Tibial nerve (tissue), 4 donors: ENCODE results near the gene GALNTL6. TPM values are rescaled to one million over a fixed set of nuclear protein-coding genes. Genes with fewer than 3 reads are reported as not detected.
A peak's percentile ranks its signal among the peaks of the same experiment; 100 is the strongest.

Experiments used
- DNase-seq, 2 donors: peaks; one replicate each; pipeline ENCODE4 v3.0.0-alpha.2; 2019; ENCODE audit warnings: low spot score in 2 of 2
- H3K27ac ChIP-seq, 4 donors: fragments of 200-600 bp; sonication (generic) in 3 of 4; one replicate each; pipeline ENCODE4 v1.5.1; 2017 to 2019; ENCODE audit warnings: mild to moderate bottlenecking in 1 of 4
- H3K27me3 ChIP-seq, 2 donors: fragments of 200-600 bp; sonication (generic) in 1 of 2; one replicate each; pipeline versions ENCODE4 v1.5.1 to v1.6.0; 2017 to 2019
- H3K36me3 ChIP-seq, 3 donors: fragments of 200-600 bp; sonication (generic); one replicate each; pipeline ENCODE4 v1.5.1; 2018 to 2019
- H3K4me1 ChIP-seq, 4 donors: fragments of 200-600 bp; sonication (generic) in 3 of 4; one replicate each; pipeline ENCODE4 v1.5.1; 2017 to 2019
- H3K4me3 ChIP-seq, 4 donors: fragments of 200-600 bp; sonication (generic) in 3 of 4; one replicate each; pipeline ENCODE4 v1.5.1; 2017 to 2019; ENCODE audit warnings: mild to moderate bottlenecking in 1 of 4, moderate library complexity in 1 of 4
- H3K9me3 ChIP-seq, 4 donors: fragments of 200-600 bp; sonication (generic) in 3 of 4; one replicate each; pipeline ENCODE4 v1.5.1; 2017 to 2019
- EP300 ChIP-seq, 2 donors: sonication (generic); formaldehyde crosslinking; IDR thresholded peaks; one replicate each; pipeline ENCODE4 v1.6.1; 2017; ENCODE audit warnings: antibody characterized with exemption in 2 of 2, mild to moderate bottlenecking in 1 of 2
- POLR2A ChIP-seq, 2 donors: fragments of 450-650 bp; IDR thresholded peaks; one replicate each; pipeline ENCODE4 v1.6.1; 2017; ENCODE audit warnings: antibody characterized with exemption in 2 of 2, mild to moderate bottlenecking in 2 of 2, moderate library complexity in 2 of 2
- WGBS, 2 donors: methylation state at CpG; one replicate each; pipeline ENCODE4 v1.1.5; 2018; 5-methylcytosine and 5-hydroxymethylcytosine counted together
- total RNA-seq, 4 donors: library from RNA; depleted of rRNA; stranded (reverse); fragments of >200 nt; gene quantifications; one replicate each; pipeline ENCODE4 v1.1.0, GENCODE V29; 2016
- TF ChIP-seq, protein P1 (sequence below), 5 experiments: fragments of 200-600 bp in 3 of 5; fragments of 450-650 bp in 2 of 5; sonication (generic) in 3 of 5; IDR thresholded peaks; one replicate each; pipeline ENCODE4 v1.5.1; 2016 to 2019; ENCODE audit warnings: antibody characterized with exemption in 5 of 5, mild to moderate bottlenecking in 3 of 5, moderate library complexity in 2 of 5

Gene GALNTL6
- total RNA-seq, 4 donors from 2014 or later, result not detected

DNA sequence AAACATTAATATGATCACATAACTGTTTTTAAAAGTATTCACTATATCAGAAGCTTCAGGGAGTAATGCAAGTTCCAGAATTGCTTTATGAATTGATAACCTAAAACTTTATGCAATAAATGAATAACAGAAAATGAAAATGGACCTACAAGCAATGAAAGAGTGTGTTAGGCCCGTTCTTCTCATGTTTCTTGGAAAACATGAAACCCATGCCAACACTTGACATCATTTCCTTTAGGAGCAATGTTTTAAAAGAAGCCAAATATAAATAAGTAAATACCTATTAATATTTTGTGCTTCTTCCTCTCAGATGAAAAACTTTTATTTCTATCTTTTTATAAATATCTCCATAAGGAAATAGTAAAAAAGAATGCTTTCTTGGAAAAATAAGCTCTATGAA is 1232.4 kb downstream of the GALNTL6 start:
- no peak for DNase-seq
- Histone ChIP-seq H3K4me1 (peaks cover 0 to 4% (median 0%) of the 10 kb centered on the region in 4 donors), H3K27ac (no peak overlapping the region), H3K4me3 (no peak overlapping the region), H3K9me3 (no peaks in the 10 kb centered on the region), H3K27me3 (peaks cover 0 to 2% of the 10 kb centered on the region in 2 donors), H3K36me3 (no peaks in the 10 kb centered on the region)
- 38 to 56% methylated on average over 1 of the region's 1 CpG for WGBS, 2 donors
- TF ChIP-seq POLR2A (IDR thresholded peaks at IDR 0.05) (no peak), EP300 (IDR thresholded peaks at IDR 0.05) (no peak)
- TF ChIP-seq, protein P1, sequence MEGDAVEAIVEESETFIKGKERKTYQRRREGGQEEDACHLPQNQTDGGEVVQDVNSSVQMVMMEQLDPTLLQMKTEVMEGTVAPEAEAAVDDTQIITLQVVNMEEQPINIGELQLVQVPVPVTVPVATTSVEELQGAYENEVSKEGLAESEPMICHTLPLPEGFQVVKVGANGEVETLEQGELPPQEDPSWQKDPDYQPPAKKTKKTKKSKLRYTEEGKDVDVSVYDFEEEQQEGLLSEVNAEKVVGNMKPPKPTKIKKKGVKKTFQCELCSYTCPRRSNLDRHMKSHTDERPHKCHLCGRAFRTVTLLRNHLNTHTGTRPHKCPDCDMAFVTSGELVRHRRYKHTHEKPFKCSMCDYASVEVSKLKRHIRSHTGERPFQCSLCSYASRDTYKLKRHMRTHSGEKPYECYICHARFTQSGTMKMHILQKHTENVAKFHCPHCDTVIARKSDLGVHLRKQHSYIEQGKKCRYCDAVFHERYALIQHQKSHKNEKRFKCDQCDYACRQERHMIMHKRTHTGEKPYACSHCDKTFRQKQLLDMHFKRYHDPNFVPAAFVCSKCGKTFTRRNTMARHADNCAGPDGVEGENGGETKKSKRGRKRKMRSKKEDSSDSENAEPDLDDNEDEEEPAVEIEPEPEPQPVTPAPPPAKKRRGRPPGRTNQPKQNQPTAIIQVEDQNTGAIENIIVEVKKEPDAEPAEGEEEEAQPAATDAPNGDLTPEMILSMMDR (IDR thresholded peaks at IDR 0.05), result no peak

DNA sequence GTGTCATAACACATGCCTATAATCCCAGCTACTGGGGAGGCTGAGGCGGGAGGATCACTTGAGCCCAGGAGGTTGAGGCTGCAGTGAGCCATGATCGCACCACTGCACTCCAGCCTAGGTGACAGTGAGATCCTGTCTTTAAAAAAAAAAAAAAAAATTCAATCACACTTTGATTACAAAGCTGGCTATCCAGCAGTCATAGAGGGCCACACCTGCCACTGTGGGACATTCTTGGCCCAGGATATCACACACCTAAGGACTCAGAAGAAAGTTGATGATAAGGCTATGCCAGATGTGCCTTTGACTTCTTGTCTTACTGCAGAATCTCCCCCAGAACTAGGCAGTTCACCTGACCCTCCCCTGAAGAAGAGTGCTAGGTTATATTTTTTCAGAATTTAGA is 1232.9 kb downstream of the GALNTL6 start:
- DNase-seq, result no peak
- Histone ChIP-seq H3K36me3 (no peaks in the 10 kb centered on the region), H3K4me3 (no peak overlapping the region), H3K27me3 (peaks cover 0 to 2% of the 10 kb centered on the region in 2 donors), H3K4me1 (no peaks in the 10 kb centered on the region), H3K9me3 (no peaks in the 10 kb centered on the region), H3K27ac (no peak overlapping the region)
- TF ChIP-seq EP300 (IDR thresholded peaks at IDR 0.05), result no peak
- no peak for TF ChIP-seq POLR2A (IDR thresholded peaks at IDR 0.05)
- TF ChIP-seq, protein P1 (IDR thresholded peaks at IDR 0.05), result no peak
- 88 to 97% methylated on average over 2 of the region's 2 CpGs for WGBS, 2 donors

DNA sequence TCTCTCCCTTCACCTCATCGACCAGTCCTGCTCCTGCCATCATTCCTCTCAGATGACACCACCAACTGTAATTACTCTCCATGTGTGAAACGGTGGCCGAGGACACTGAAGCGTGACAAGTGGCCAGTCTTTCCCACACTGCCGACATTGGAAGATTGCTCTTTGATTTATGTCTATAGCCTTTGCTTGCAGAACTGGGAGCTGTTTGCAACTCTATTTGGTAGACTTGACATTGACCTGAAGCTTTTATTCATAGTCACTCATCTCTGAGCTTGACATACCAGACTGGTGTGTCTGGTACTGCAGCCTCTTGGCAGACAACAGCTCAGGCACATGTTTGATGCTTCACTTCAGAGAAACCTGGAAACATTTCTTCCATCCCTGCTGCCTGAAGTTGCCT is 1233.6 kb downstream of the GALNTL6 start:
- Histone ChIP-seq H3K4me1 (no peaks in the 10 kb centered on the region), H3K9me3 (no peaks in the 10 kb centered on the region), H3K27me3 (peaks cover 0 to 2% of the 10 kb centered on the region in 2 donors), H3K27ac (no peak overlapping the region), H3K36me3 (no peaks in the 10 kb centered on the region), H3K4me3 (no peak overlapping the region)
- no peak for DNase-seq
- TF ChIP-seq, protein P1 (IDR thresholded peaks at IDR 0.05), result no peak
- no peak for TF ChIP-seq POLR2A (IDR thresholded peaks at IDR 0.05)
- TF ChIP-seq EP300 (IDR thresholded peaks at IDR 0.05), result no peak
- WGBS, 2 donors, result 53% methylated on average over 5 of the region's 5 CpGs

DNA sequence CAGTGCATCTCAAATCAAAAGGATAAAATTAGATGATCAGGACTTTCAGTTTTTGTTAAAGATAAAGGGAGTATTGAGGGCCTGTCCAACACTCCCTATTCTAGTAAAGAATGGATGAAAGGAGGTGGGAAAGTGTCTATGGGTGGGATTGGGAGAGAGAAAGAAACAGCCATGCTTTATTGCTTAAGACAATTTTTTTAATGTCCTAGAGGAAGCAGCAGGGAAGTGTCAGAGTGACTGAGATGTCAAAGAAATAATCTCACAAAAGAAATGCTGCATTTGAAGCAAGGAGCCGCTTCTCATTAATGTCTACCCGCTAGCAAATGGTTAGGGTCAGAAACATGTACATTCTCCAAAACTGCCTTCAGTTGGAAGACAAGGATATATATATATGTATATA is 1238.0 kb downstream of the GALNTL6 start:
- WGBS, 2 donors, result 68 to 75% methylated on average over 2 of the region's 2 CpGs
- TF ChIP-seq POLR2A (IDR thresholded peaks at IDR 0.05), result no peak
- no peak for TF ChIP-seq EP300 (IDR thresholded peaks at IDR 0.05)
- TF ChIP-seq, protein P1 (IDR thresholded peaks at IDR 0.05), result no peak
- no peaks in the 10 kb centered on the region for H3K9me3 ChIP-seq
- H3K4me3 ChIP-seq, result no peak overlapping the region
- H3K27ac ChIP-seq, result no peak overlapping the region
- no peaks in the 10 kb centered on the region for H3K36me3 ChIP-seq
- no peak for DNase-seq
- H3K4me1 ChIP-seq, result no peaks in the 10 kb centered on the region
- peaks cover 0 to 2% of the 10 kb centered on the region in 2 donors for H3K27me3 ChIP-seq

DNA sequence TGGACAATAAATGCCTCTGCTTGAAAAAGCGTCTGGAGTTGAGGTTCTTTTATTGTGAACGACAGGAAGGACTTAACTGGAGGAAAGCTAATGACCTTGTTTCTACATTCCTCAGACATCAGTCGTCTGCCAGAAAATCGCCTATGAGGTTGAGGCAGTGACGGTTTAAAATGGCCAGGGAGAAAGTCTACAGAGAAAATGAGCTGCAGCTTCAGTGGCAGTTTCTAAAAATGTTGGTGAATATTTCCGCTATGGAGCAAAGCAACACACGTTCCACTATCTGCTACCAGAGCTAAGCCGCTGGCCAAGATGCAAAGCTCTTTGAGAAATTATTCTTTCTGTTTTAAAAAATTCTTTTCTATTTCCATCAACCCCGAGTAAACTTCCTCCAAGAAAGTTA is 1238.5 kb downstream of the GALNTL6 start:
- H3K36me3 ChIP-seq, result no peaks in the 10 kb centered on the region
- WGBS, 2 donors, result 28 to 32% methylated on average over 9 of the region's 9 CpGs
- no peak for DNase-seq
- H3K27ac ChIP-seq, result peak overlapping the region in 1 of 4 donors; percentile 10
- TF ChIP-seq EP300 (IDR thresholded peaks at IDR 0.05) (no peak), POLR2A (IDR thresholded peaks at IDR 0.05) (no peak)
- TF ChIP-seq, protein P1 (IDR thresholded peaks at IDR 0.05), result no peak
- no peaks in the 10 kb centered on the region for H3K4me1 ChIP-seq
- H3K27me3 ChIP-seq, result no peaks in the 10 kb centered on the region
- peak overlapping the region in 1 of 4 donors; percentile 22 for H3K4me3 ChIP-seq
- no peaks in the 10 kb centered on the region for H3K9me3 ChIP-seq
